Thymus (tissue), 11 donors: ENCODE data around the gene GIT2. TPM values are rescaled to one million over a fixed set of nuclear protein-coding genes. Genes with fewer than 3 reads are reported as not detected.

ENCODE experiments used
- DNase-seq, 9 donors: peaks; one replicate each; pipeline ENCODE4 v3.0.0-alpha.2; 2013; ENCODE audit warnings: low spot score in 9 of 9, low read depth in 6 of 9, missing footprints in 1 of 9
- H3K27ac ChIP-seq, 2 donors: one replicate each; pipeline ENCODE4 v1.5.1; 2013; ENCODE audit warnings: control low read depth in 1 of 2, low read depth in 1 of 2, low read length in 1 of 2, mild to moderate bottlenecking in 1 of 2, moderate library complexity in 1 of 2
- H3K27me3 ChIP-seq, 2 donors: one replicate each; pipeline ENCODE4 v1.5.1; 2013; ENCODE audit warnings: low read length in 1 of 2; ENCODE audit not compliant: control insufficient read depth in 2 of 2, insufficient read depth in 1 of 2
- H3K36me3 ChIP-seq, 2 donors: one replicate each; pipeline ENCODE4 v1.5.1; 2013; ENCODE audit warnings: low read length in 1 of 2, mild to moderate bottlenecking in 1 of 2, moderate library complexity in 1 of 2; ENCODE audit not compliant: control insufficient read depth in 2 of 2, insufficient read depth in 2 of 2
- H3K4me1 ChIP-seq, 2 donors: one replicate each; pipeline ENCODE4 v1.5.1; 2013; ENCODE audit warnings: low read length in 2 of 2; ENCODE audit not compliant: control insufficient read depth in 2 of 2, insufficient read depth in 2 of 2
- H3K4me3 ChIP-seq, 2 donors: one replicate each; pipeline ENCODE4 v1.5.1; 2013; ENCODE audit warnings: low read length in 2 of 2, control low read depth in 1 of 2, mild to moderate bottlenecking in 1 of 2
- H3K9me3 ChIP-seq, 2 donors: one replicate each; pipeline ENCODE4 v1.5.1; 2013; ENCODE audit warnings: low read length in 1 of 2, mild to moderate bottlenecking in 1 of 2; ENCODE audit not compliant: control insufficient read depth in 2 of 2, insufficient read depth in 1 of 2
- WGBS: extraction: QIAGEN DNeasy Blood & Tissue Kit; methylation state at CpG from one replicate; pipeline ENCODE4 v1.1.7; 2013; 5-methylcytosine and 5-hydroxymethylcytosine counted together
- polyA plus RNA-seq: library from polyadenylated mRNA; stranded (reverse); fragments of 200-250 nt; gene quantifications from one replicate; pipeline ENCODE4 v1.2.3, GENCODE V29; 2013
- total RNA-seq: library from RNA; stranded (reverse); fragments of 120-200 nt; gene quantifications from one replicate; pipeline ENCODE4 v1.2.4, GENCODE V29; 2013
- donor health status: healthy.

GIT2 gene
- total and polyA plus RNA-seq, 2 donors: 37.6 to 41.9 TPM

DNA sequence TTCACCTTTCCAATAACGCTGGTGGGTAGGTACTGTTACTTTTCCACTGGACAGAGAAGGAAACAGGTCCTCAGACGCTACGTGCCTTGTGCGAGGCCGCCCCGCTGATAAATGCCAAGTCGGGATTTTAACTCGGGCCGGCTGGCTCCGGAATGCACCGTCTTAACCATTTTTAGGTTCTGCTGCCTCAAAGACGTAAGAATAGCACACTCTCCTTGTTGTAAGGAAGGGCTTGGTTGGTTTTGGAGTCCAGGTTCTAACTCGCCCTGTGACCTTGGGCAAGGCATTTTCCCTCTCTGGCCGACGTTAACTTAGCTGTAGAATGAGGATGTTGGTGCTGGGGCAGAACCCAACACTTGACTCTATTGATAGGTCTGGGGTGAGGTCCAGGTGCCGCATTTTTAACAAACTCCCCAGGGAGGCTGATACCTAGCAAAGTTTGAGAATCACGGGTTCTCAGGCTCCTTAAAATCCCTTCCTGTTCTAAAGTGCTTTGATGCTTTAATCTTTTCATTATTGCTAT lies 3.9 kb upstream of the GIT2 start:
- H3K4me1 ChIP-seq: peaks cover 24% of the 10 kb centered on the region in 2 donors
- WGBS: 8% methylated on average over 17 of the region's 17 CpGs
- peaks cover 0 to 4% of the 10 kb centered on the region in 2 donors for H3K27me3 ChIP-seq
- peak overlapping the region; percentile 75 to 97 for H3K4me3 ChIP-seq
- H3K36me3 ChIP-seq: peaks cover 7 to 10% of the 10 kb centered on the region in 2 donors
- DNase-seq: peak in 2 of 9 donors; percentile 4 to 37
- no peak overlapping the region for H3K27ac ChIP-seq
- no peaks in the 10 kb centered on the region for H3K9me3 ChIP-seq

- Histone ChIP-seq H3K27ac (no peak overlapping the region), H3K4me3 (peak overlapping the region; percentile 75 to 97), H3K36me3 (peaks cover 7 to 10% of the 10 kb centered on the region in 2 donors), H3K9me3 (no peaks in the 10 kb centered on the region), H3K4me1 (peaks cover 24% of the 10 kb centered on the region in 2 donors), H3K27me3 (peaks cover 0 to 4% of the 10 kb centered on the region in 2 donors)
- WGBS: under 1% methylated on average over 27 of the region's 27 CpGs
- no peak for DNase-seq
Observed at GRCh38 chr12:109999649-109999971, 3.4 kb upstream of the GIT2 start.

DNA sequence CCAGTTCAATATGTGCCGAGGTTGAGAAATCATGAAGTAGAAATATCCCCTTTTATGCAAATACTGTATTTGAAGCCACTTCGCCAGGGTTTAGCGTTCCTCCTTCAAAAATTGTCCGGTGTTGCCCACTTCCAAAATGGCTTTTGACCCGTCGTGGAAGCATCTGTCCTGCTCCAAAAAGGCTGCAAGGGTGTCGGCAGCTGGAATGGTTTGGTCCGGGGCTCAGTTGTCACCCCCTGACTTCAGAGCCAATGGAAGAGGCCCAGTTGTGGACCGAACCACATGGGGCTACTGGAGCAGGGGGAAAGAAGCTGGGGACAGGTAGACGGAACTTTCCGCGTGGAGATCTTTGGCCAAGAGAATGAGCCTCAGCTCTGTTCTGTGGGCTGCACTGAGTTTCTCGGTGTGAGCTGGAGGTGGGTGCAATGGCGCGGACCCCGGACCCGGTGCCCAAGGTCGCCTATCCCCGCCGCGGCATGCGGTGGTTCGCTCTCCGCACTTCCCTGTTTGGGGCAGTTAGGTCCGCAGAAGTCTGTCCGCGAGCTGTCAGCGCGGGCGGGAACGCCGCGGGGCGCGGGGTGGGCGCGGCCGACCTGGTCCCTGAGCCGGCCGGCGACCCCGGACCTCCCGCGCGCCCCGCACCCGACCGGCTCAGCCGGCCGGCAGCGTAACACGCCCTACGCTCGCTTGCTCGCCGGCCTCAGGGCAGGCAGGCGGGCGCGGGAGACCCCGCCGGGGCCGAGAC lies 2.9 kb upstream of the GIT2 start, which contains the start of gene ANKRD13A:
Gene ANKRD13A, plus strand, starts transcription at position 527 of the 745 bp plus-strand sequence. CDS start 259 bp downstream, outside the sequence.
- H3K27ac ChIP-seq: peak within 1 kb of the TSS; percentile 71 to 78
- H3K9me3 ChIP-seq: no peaks in the 10 kb centered on the region
- peaks cover 0 to 4% of the 10 kb centered on the region in 2 donors for H3K27me3 ChIP-seq
- peaks cover 27 to 29% of the 10 kb centered on the region in 2 donors for H3K4me1 ChIP-seq
- WGBS: under 1% methylated on average over 62 of the region's 62 CpGs
- peak within 1 kb of the TSS; percentile 75 to 97 for H3K4me3 ChIP-seq
- DNase-seq: peak; percentile 73 to 96 (median 89)
- peaks cover 7 to 10% of the 10 kb centered on the region in 2 donors for H3K36me3 ChIP-seq

DNA sequence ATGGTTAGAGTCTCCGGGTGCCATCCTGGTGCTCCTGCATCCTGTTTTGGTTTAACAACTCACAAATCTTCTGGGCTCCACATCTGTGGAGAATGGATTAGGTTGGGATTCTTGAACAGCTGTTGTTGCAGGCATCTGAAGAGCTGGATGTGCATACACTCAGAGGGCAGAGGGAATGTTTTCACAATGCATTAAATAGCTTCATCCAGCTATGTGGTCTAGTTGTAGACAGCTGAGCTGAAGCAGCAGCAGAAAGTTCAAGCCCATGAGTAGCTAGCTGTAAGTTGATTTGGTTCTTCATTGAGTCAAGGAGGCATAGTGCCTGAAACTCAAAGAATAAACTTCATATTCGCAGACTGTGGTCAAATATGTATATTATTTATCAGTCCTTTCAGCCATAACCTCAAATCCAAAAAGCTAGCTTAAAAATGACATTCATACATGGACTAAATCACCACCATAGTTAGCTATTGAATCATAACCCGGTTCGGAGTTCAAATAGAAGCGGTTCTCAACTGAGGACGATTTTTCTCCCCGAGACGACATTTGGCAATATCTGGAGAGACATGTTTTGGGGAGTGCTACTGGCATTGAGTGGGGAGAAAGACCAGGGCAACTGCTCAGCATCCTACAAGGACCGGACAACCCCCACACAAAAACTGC lies 2.2 kb upstream of the GIT2 start:
- Histone ChIP-seq H3K27ac (peak overlapping the region in 1 of 2 donors; percentile 46), H3K9me3 (no peaks in the 10 kb centered on the region), H3K27me3 (peaks cover 0 to 4% of the 10 kb centered on the region in 2 donors), H3K4me3 (peak overlapping the region; percentile 75 to 97), H3K4me1 (peaks cover 28 to 29% of the 10 kb centered on the region in 2 donors), H3K36me3 (peaks cover 6 to 7% of the 10 kb centered on the region in 2 donors)
- WGBS: 80% methylated on average over 9 of the region's 9 CpGs
- DNase-seq: peak in 1 of 9 donors; percentile 8

GRCh38 chr12:109997393-109997792 lies 1.2 kb upstream of the GIT2 start:
- no peaks in the 10 kb centered on the region for H3K9me3 ChIP-seq
- no peak overlapping the region for H3K27ac ChIP-seq
- H3K4me1 ChIP-seq: peaks cover 28 to 32% of the 10 kb centered on the region in 2 donors
- WGBS: 90% methylated on average over 4 of the region's 4 CpGs
- peaks cover 0 to 4% of the 10 kb centered on the region in 2 donors for H3K27me3 ChIP-seq
- no peaks in the 10 kb centered on the region for H3K36me3 ChIP-seq
- H3K4me3 ChIP-seq: no peak overlapping the region
- no peak for DNase-seq

DNA sequence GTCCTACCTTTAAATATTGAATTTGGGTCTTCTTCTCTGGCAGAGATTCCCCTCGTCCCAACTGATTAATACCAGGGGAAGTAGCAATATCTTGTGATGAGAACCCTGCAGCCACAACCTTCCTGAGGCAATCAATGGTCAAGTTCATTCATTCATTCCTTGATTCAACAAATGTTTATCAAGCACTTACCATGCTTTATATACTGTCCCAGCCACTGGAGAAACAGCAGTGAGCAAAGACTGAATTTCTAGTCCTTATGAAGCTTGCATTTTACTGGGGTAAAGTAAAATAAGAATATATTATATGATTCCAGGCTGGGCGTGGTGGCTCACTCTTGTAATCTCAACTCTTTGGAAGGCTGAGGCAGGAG lies 300 bp upstream of the GIT2 start:
- Histone ChIP-seq H3K27ac (peak overlapping the region; percentile 44 to 53), H3K9me3 (no peaks in the 10 kb centered on the region), H3K4me3 (peak overlapping the region; percentile 62 to 67), H3K27me3 (peaks cover 0 to 4% of the 10 kb centered on the region in 2 donors), H3K4me1 (peaks cover 28 to 32% of the 10 kb centered on the region in 2 donors), H3K36me3 (peaks cover 0 to 5% of the 10 kb centered on the region in 2 donors)
- 50% methylated on average over 2 of the region's 2 CpGs for WGBS
- no peak for DNase-seq

- no peak for DNase-seq
Observed at GRCh38 chr12:109995361-109995685, 845 bp downstream of the GIT2 start.

GRCh38 chr12:109994401-109995175 lies 1.6 kb downstream of the GIT2 start:
- no peaks in the 10 kb centered on the region for H3K27me3 ChIP-seq
- H3K27ac ChIP-seq: peak overlapping the region; percentile 78 to 93
- peaks cover 8 to 17% of the 10 kb centered on the region in 2 donors for H3K36me3 ChIP-seq
- WGBS: 8% methylated on average over 6 of the region's 6 CpGs
- H3K4me3 ChIP-seq: peak overlapping the region; percentile 62 to 67
- DNase-seq: peak in 7 of 9 donors; percentile 6 to 71 (median 36)
- no peaks in the 10 kb centered on the region for H3K9me3 ChIP-seq
- H3K4me1 ChIP-seq: peaks cover 19 to 20% of the 10 kb centered on the region in 2 donors

More at GRCh38 chr12:109995361-109995685, 845 bp downstream of the GIT2 start:
- Histone ChIP-seq H3K27ac (peak overlapping the region; percentile 93 to 95), H3K4me3 (peak overlapping the region; percentile 62 to 67), H3K9me3 (no peaks in the 10 kb centered on the region), H3K36me3 (peaks cover 5 to 12% of the 10 kb centered on the region in 2 donors), H3K4me1 (peaks cover 25 to 26% of the 10 kb centered on the region in 2 donors), H3K27me3 (peaks cover 0 to 4% of the 10 kb centered on the region in 2 donors)
- under 1% methylated on average over 6 of the region's 6 CpGs for WGBS
